Calu3 (cell line): ENCODE measurements around the gene GABRB1. TPM values are rescaled to one million over a fixed set of nuclear protein-coding genes. Genes with fewer than 3 reads are reported as not detected.

Experiments
- BruUV-seq: library from RNA; stranded (reverse); fragments of 400-500 nt; replicated peaks from 2 replicates; lab custom pipeline; 2021; lab: Mats Ljungman, UMichigan
- CTCF ChIA-PET: fragments of 300-600 bp; sonication (Branson Sonifier 250); formaldehyde crosslinking; loops from one replicate; lab custom pipeline; 2022; ENCODE audit warnings: antibody characterized with exemption; lab: Charles Lee
- DNase-seq: peaks from one replicate; pipeline ENCODE4 v3.0.0; 2022
- H3K27ac Mint-ChIP-seq: one replicate; pipeline ENCODE4 v1.8.0; 2022; ENCODE audit warnings: mixed read lengths; ENCODE audit not compliant: unreplicated experiment
- H3K27me3 Mint-ChIP-seq: one replicate; pipeline ENCODE4 v1.8.0; 2022; ENCODE audit warnings: mixed read lengths; ENCODE audit not compliant: unreplicated experiment
- H3K36me3 Mint-ChIP-seq: one replicate; pipeline ENCODE4 v1.8.0; 2022; ENCODE audit warnings: mild to moderate bottlenecking, moderate library complexity, mixed read lengths; ENCODE audit not compliant: insufficient read depth, unreplicated experiment
- H3K4me1 Mint-ChIP-seq: one replicate; pipeline ENCODE4 v1.8.0; 2022; ENCODE audit warnings: mild to moderate bottlenecking, low read depth, mixed read lengths; ENCODE audit not compliant: unreplicated experiment
- H3K4me3 Mint-ChIP-seq: one replicate; pipeline ENCODE4 v1.8.0; 2022; ENCODE audit warnings: mild to moderate bottlenecking, low read depth, moderate library complexity, mixed read lengths; ENCODE audit not compliant: unreplicated experiment
- H3K9me3 Mint-ChIP-seq: one replicate; pipeline ENCODE4 v1.8.0; 2022; ENCODE audit warnings: low read depth, mixed read lengths; ENCODE audit not compliant: unreplicated experiment
- CTCF ChIP-seq: fragments of 200-600 bp; IDR thresholded peaks from one replicate; pipeline ENCODE4 v1.8.0; 2022; ENCODE audit warnings: antibody characterized with exemption; ENCODE audit not compliant: unreplicated experiment
- intact Hi-C: fragments of 100-400 bp; cut with micrococcal nuclease; formaldehyde crosslinking; loops from one replicate; pipeline ENCODE4 v1.10.0; 2022; ENCODE audit not compliant: unreplicated experiment
- total RNA-seq: library from RNA; stranded (reverse); gene quantifications from 2 replicates; pipeline ENCODE4 v1.2.3, GENCODE V29; 2022

Gene GABRB1
- total RNA-seq, 1 experiment from 2014 or later = not detected

- CTCF ChIA-PET = no interaction called here
- H3K27me3 Mint-ChIP-seq = peaks cover 38% of the 10 kb centered on the region
Observed at GRCh38 chr4:47359891-47360290, 328.5 kb downstream of the GABRB1 start.

GRCh38 chr4:47367761-47368160, 336.4 kb downstream of the GABRB1 start:
- no peaks in the 10 kb centered on the region for H3K4me1 Mint-ChIP-seq
- BruUV-seq = no TSS peak
- no peaks in the 10 kb centered on the region for H3K36me3 Mint-ChIP-seq
- CTCF ChIA-PET = no interaction called here
- H3K4me3 Mint-ChIP-seq = no peak overlapping the region
- H3K27me3 Mint-ChIP-seq = peaks cover 33% of the 10 kb centered on the region
- TF ChIP-seq CTCF = no peak
- no peak for DNase-seq
- no peaks in the 10 kb centered on the region for H3K9me3 Mint-ChIP-seq
- H3K27ac Mint-ChIP-seq = no peak overlapping the region
- intact Hi-C loops = no loop called here

More at GRCh38 chr4:47359891-47360290, 328.5 kb downstream of the GABRB1 start:
- DNase-seq = no peak
- Mint-ChIP-seq H3K36me3 (no peaks in the 10 kb centered on the region), H3K4me1 (no peaks in the 10 kb centered on the region), H3K9me3 (peaks cover 2% of the 10 kb centered on the region), H3K27ac (no peak overlapping the region), H3K4me3 (no peak overlapping the region)
- no peak for TF ChIP-seq CTCF
- intact Hi-C loops = no loop called here
- BruUV-seq = no TSS peak

GRCh38 chr4:47368211-47368610, 336.8 kb downstream of the GABRB1 start:
- Mint-ChIP-seq H3K36me3 (no peaks in the 10 kb centered on the region), H3K27ac (no peak overlapping the region), H3K4me3 (no peak overlapping the region), H3K9me3 (no peaks in the 10 kb centered on the region), H3K4me1 (no peaks in the 10 kb centered on the region), H3K27me3 (peaks cover 34% of the 10 kb centered on the region)
- CTCF ChIA-PET = no interaction called here
- TF ChIP-seq CTCF = no peak
- DNase-seq = no peak
- intact Hi-C loops = no loop called here
- BruUV-seq = no TSS peak

GRCh38 chr4:47372561-47372960, 341.2 kb downstream of the GABRB1 start:
- Mint-ChIP-seq H3K4me3 (no peak overlapping the region), H3K36me3 (no peaks in the 10 kb centered on the region), H3K27me3 (peaks cover 17% of the 10 kb centered on the region), H3K9me3 (no peaks in the 10 kb centered on the region), H3K27ac (no peak overlapping the region), H3K4me1 (no peaks in the 10 kb centered on the region)
- DNase-seq = no peak
- CTCF ChIA-PET = no interaction called here
- TF ChIP-seq CTCF = no peak
- BruUV-seq = no TSS peak
- intact Hi-C loops = no loop called here
